Stimulated activated CD4-positive, alpha-beta T cell treated with anti-CD3 and anti-CD28 coated beads, TNF-alpha, amount 100 ng/mL, for 1 hour (primary cell): Measurements from ENCODE around the gene PEPD.
A peak's percentile ranks its signal among the peaks of the same experiment; 100 is the strongest.

Experiments
- DNase-seq, 3 donors: peaks; one replicate each; pipeline ENCODE4 v3.0.0-alpha.2; 2020; ENCODE audit warnings: low read depth in 3 of 3, low spot score in 1 of 3

PEPD gene

GRCh38 chr19:33440682-33441081 lies 80.9 kb downstream of the PEPD start:
- no peak for DNase-seq

GRCh38 chr19:33440241-33440640 lies 81.3 kb downstream of the PEPD start:
- DNase-seq = no peak

- DNase-seq = no peak
Measured at GRCh38 chr19:33438987-33439781, 82.4 kb downstream of the PEPD start.

- DNase-seq = no peak
Measured at GRCh38 chr19:33437821-33438671, 83.5 kb downstream of the PEPD start.

- no peak for DNase-seq
Measured at GRCh38 chr19:33437393-33437820, 84.2 kb downstream of the PEPD start.

- DNase-seq = no peak
Measured at GRCh38 chr19:33436360-33437345, 84.9 kb downstream of the PEPD start.

GRCh38 chr19:33435706-33436359 lies 85.8 kb downstream of the PEPD start:
- no peak for DNase-seq

- no peak for DNase-seq
Measured at GRCh38 chr19:33434886-33435705, 86.5 kb downstream of the PEPD start.

GRCh38 chr19:33434069-33434885 lies 87.3 kb downstream of the PEPD start:
- no peak for DNase-seq

- no peak for DNase-seq
Measured at GRCh38 chr19:33432446-33433170, 89.0 kb downstream of the PEPD start.

GRCh38 chr19:33432015-33432414 lies 89.6 kb downstream of the PEPD start:
- no peak for DNase-seq

GRCh38 chr19:33430674-33431277 lies 90.8 kb downstream of the PEPD start:
- peak in 2 of 3 donors; percentile 19 to 54 for DNase-seq

GRCh38 chr19:33429891-33430673 lies 91.5 kb downstream of the PEPD start:
- no peak for DNase-seq

GRCh38 chr19:33428627-33429125 lies 92.9 kb downstream of the PEPD start:
- no peak for DNase-seq

GRCh38 chr19:33427801-33428626 lies 93.6 kb downstream of the PEPD start:
- no peak for DNase-seq
